Measurements from ENCODE around the gene PTPN3. TPM values are rescaled to one million over a fixed set of nuclear protein-coding genes. Genes with fewer than 3 reads are reported as not detected.
"Not testable (repeated sequence)": the region's sequence is repeated elsewhere in the genome, so short reads cannot be mapped to it uniquely, and the experiment has no call there.

Gene PTPN3
- total and polyA plus RNA-seq, 2 experiments from 2014 or later = 1.4 to 2.6 TPM

DNA sequence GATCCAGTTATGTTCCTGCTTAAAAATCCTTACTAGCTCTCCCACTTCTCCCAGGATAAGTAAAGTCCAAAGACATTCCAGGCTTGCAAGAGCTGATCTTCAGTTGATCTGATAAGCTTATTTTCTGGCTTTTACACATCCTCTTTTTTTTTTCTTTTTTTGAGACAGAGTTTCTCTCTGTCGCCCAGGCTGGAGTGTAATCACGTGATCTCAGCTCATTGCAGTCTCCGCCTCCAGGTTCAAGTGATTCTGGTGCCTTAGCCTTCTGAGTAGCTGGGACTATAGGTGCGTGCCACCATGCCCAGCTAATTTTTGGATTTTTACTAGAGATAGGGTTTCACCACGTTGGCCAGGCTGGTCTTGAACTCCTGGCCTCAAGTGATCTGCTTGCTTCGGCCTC, 37.3 kb upstream of the PTPN3 start (continued):
- TF ChIP-seq EZH2phosphoT487 (IDR thresholded peaks at IDR 0.05; ENCODE audit: unreplicated experiment) (no peak), REST (IDR thresholded peaks at IDR 0.05; ENCODE audit: unreplicated experiment) (no peak), STAT1 (IDR thresholded peaks at IDR 0.05; ENCODE audit: unreplicated experiment) (no peak), JUNB (IDR thresholded peaks at IDR 0.05; ENCODE audit: unreplicated experiment) (no peak), EZH2 (IDR thresholded peaks at IDR 0.05; ENCODE audit: low read depth, unreplicated experiment) (no peak), ZNF331 (CRISPR knock-in tag; IDR thresholded peaks at IDR 0.05; ENCODE audit: low read depth) (no peak), POLR2AphosphoS5 (IDR thresholded peaks at IDR 0.05; ENCODE audit: low read depth) (no peak)

DNA sequence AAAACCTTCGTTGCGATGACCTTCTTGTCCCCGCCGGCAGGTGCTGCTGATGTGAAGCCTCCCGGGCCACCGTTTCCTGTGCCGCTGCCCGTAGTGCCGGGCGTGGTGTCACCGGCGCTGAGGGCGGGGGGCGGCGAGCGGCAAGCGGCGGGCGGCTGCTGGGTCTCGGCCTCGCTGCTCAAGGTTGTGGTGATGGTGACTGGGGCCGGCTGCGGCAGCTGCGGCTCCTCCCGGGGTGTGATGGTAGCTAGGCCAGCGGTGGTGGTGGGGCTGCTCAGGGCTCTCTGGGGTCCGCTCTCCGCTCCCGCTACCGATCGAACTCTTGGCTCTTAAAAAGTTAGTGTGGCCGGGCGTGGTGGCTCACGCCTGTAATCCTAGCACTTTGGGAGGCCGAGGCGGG, 36.0 kb upstream of the PTPN3 start:
- Histone ChIP-seq H3K9me2 (ENCODE audit: insufficient read depth) (no peaks in the 10 kb centered on the region), H3K27me3 (ENCODE audit: insufficient read depth) (no peaks in the 10 kb centered on the region), H2AFZ (0 out of 2 replicates have a peak overlapping the region, but pooled peaks have one; percentile 23), H3K4me1 (ENCODE audit: insufficient read depth) (no peaks in the 10 kb centered on the region), H3K27ac (ENCODE audit: low read depth) (no peak overlapping the region), H4K20me1 (replicated peaks; ENCODE audit: insufficient read depth) (no peaks in the 10 kb centered on the region), H3K4me3 (no peak overlapping the region), H3K4me2 (no peak overlapping the region), H3F3A (replicated peaks; ENCODE audit: low read depth) (no peaks in the 10 kb centered on the region), H3K79me2 (replicated peaks; ENCODE audit: insufficient read depth) (no peaks in the 10 kb centered on the region), H3K36me3 (ENCODE audit: insufficient read depth) (no peaks in the 10 kb centered on the region)
- no peak for DNase-seq (ENCODE audit: low spot score)
- H3K27me3 Mint-ChIP-seq (ENCODE audit: insufficient read depth, low read depth, poor library complexity) = peaks cover under 1% of the 10 kb centered on the region
- no peak overlapping the region for H3K27ac Mint-ChIP-seq
- no peak overlapping the region for H3K4me3 Mint-ChIP-seq
- TF ChIP-seq JUNB (IDR thresholded peaks at IDR 0.05; ENCODE audit: unreplicated experiment) (no peak), EZH2 (IDR thresholded peaks at IDR 0.05; ENCODE audit: low read depth, unreplicated experiment) (no peak), CREB1 (CRISPR knock-in tag; IDR thresholded peaks at IDR 0.05; ENCODE audit: low read depth) (no peak), ZNF331 (CRISPR knock-in tag; IDR thresholded peaks at IDR 0.05; ENCODE audit: low read depth) (no peak), CTCF (conservative IDR thresholded peaks at IDR 0.05; ENCODE audit: low read depth in 2 of 2) (no peak), ETS1 (IDR thresholded peaks at IDR 0.05) (no peak), EZH2phosphoT487 (IDR thresholded peaks at IDR 0.05; ENCODE audit: unreplicated experiment) (no peak), REST (IDR thresholded peaks at IDR 0.05; ENCODE audit: unreplicated experiment) (no peak)
- H3K36me3 Mint-ChIP-seq (ENCODE audit: low read depth) = no peaks in the 10 kb centered on the region
- H3K9me3 Mint-ChIP-seq = no peaks in the 10 kb centered on the region
- H3K4me1 Mint-ChIP-seq = no peaks in the 10 kb centered on the region
- ATAC-seq = no peak

- DNase-seq (ENCODE audit: low spot score); H3K4me2 ChIP-seq; H3K36me3 ChIP-seq (ENCODE audit: insufficient read depth); H3K4me1 Mint-ChIP-seq; H3K79me2 ChIP-seq (replicated peaks; ENCODE audit: insufficient read depth); H3F3A ChIP-seq (replicated peaks; ENCODE audit: low read depth); H3K9me2 ChIP-seq (ENCODE audit: insufficient read depth); H3K27ac ChIP-seq (ENCODE audit: low read depth); H3K27ac Mint-ChIP-seq; H3K27me3 ChIP-seq (ENCODE audit: insufficient read depth); H3K36me3 Mint-ChIP-seq (ENCODE audit: low read depth); H3K9me3 Mint-ChIP-seq; H3K4me1 ChIP-seq (ENCODE audit: insufficient read depth); H2AFZ ChIP-seq; H4K20me1 ChIP-seq (replicated peaks; ENCODE audit: insufficient read depth); ATAC-seq; H3K4me3 ChIP-seq; H3K4me3 Mint-ChIP-seq; H3K27me3 Mint-ChIP-seq (ENCODE audit: insufficient read depth, low read depth, poor library complexity): not testable (repeated sequence)
Measured at GRCh38 chr9:109532652-109533051, 34.5 kb upstream of the PTPN3 start.
